ENCODE measurements around the gene SLC26A1. TPM values are rescaled to one million over a fixed set of nuclear protein-coding genes. Genes with fewer than 3 reads are reported as not detected.

Gene SLC26A1
- total RNA-seq, 1 experiment from 2014 or later = 1.3 TPM

DNA sequence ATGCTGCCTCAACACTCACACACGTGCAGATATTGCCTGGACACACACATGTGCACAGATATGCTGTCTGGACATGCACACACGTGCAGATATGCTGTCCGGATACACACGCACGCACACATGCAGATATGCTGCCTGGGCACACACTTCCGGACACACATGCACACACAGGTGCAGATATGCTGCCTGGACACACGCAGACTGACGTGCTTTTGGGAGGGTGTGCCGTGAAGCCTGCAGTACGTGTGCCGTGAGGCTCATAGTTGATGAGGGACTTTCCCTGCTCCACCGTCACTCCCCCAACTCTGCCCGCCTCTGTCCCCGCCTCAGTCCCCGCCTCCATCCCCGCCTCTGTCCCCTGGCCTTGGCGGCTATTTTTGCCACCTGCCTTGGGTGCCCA lies 32.9 kb upstream of the SLC26A1 start:
- POLR2A ChIA-PET (ENCODE audit: unreplicated experiment) = no interaction called here
- H3F3A ChIP-seq (ENCODE audit: insufficient read depth, low read depth) = peaks cover 20% of the 10 kb centered on the region; the same call in 1 of the 2 replicates
- intact Hi-C loops (cut with micrococcal nuclease; ENCODE audit: unreplicated experiment) = no loop called here
- no peak overlapping the region for H3K4me3 ChIP-seq
- no peaks in the 10 kb centered on the region for H3K36me3 ChIP-seq (ENCODE audit: low read depth)
- H3K4me2 ChIP-seq = no peak overlapping the region
- H3K27ac ChIP-seq = no peak overlapping the region
- no peak overlapping the region for H2AFZ ChIP-seq
- no peak for TF ChIP-seq EZH2 (IDR thresholded peaks at IDR 0.05; ENCODE audit: low read depth)
- TF ChIP-seq, protein P1, sequence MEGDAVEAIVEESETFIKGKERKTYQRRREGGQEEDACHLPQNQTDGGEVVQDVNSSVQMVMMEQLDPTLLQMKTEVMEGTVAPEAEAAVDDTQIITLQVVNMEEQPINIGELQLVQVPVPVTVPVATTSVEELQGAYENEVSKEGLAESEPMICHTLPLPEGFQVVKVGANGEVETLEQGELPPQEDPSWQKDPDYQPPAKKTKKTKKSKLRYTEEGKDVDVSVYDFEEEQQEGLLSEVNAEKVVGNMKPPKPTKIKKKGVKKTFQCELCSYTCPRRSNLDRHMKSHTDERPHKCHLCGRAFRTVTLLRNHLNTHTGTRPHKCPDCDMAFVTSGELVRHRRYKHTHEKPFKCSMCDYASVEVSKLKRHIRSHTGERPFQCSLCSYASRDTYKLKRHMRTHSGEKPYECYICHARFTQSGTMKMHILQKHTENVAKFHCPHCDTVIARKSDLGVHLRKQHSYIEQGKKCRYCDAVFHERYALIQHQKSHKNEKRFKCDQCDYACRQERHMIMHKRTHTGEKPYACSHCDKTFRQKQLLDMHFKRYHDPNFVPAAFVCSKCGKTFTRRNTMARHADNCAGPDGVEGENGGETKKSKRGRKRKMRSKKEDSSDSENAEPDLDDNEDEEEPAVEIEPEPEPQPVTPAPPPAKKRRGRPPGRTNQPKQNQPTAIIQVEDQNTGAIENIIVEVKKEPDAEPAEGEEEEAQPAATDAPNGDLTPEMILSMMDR (conservative IDR thresholded peaks at IDR 0.05) = no peak
- no peaks in the 10 kb centered on the region for H3K9me3 ChIP-seq (ENCODE audit: insufficient read depth, low read depth)
- H3K4me1 ChIP-seq (replicated peaks; ENCODE audit: insufficient read depth) = no peaks in the 10 kb centered on the region
- H4K20me1 ChIP-seq (ENCODE audit: insufficient read depth) = peaks cover 7% of the 10 kb centered on the region; the same call in 1 of the 2 replicates
- no peaks in the 10 kb centered on the region for H3K79me2 ChIP-seq (ENCODE audit: low read depth)
- H3K27me3 ChIP-seq (ENCODE audit: insufficient read depth, low read depth) = 0 out of 2 replicates have a peak, but pooled peaks cover 2% of the 10 kb centered on the region
- no peaks in the 10 kb centered on the region for H3K9me2 ChIP-seq (ENCODE audit: insufficient read depth)
- CTCF ChIA-PET = no interaction called here
- peak in 1 of 2 experiments; percentile 40 for DNase-seq
- BruUV-seq (replicated peaks) = no TSS peak

DNA sequence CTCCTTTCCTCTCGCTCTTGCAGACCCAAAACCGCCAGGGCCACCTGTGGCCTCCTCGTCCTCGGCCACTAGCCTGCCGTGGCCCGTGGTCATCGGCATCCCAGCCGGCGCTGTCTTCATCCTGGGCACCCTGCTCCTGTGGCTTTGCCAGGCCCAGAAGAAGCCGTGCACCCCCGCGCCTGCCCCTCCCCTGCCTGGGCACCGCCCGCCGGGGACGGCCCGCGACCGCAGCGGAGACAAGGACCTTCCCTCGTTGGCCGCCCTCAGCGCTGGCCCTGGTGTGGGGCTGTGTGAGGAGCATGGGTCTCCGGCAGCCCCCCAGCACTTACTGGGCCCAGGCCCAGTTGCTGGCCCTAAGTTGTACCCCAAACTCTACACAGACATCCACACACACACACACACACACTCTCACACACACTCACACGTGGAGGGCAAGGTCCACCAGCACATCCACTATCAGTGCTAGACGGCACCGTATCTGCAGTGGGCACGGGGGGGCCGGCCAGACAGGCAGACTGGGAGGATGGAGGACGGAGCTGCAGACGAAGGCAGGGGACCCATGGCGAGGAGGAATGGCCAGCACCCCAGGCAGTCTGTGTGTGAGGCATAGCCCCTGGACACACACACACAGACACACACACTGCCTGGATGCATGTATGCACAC lies 31.8 kb upstream of the SLC26A1 start:
- no peak for TF ChIP-seq EZH2 (IDR thresholded peaks at IDR 0.05; ENCODE audit: low read depth)
- TF ChIP-seq, protein P1 (conservative IDR thresholded peaks at IDR 0.05) = no peak
- Histone ChIP-seq H3K4me2 (no peak overlapping the region), H4K20me1 (ENCODE audit: insufficient read depth) (peaks cover 7% of the 10 kb centered on the region; the same call in 1 of the 2 replicates), H3K36me3 (ENCODE audit: low read depth) (no peaks in the 10 kb centered on the region), H3K4me1 (replicated peaks; ENCODE audit: insufficient read depth) (no peaks in the 10 kb centered on the region), H3F3A (ENCODE audit: insufficient read depth, low read depth) (peaks cover 20% of the 10 kb centered on the region; the same call in 1 of the 2 replicates), H3K4me3 (no peak overlapping the region), H3K79me2 (ENCODE audit: low read depth) (no peaks in the 10 kb centered on the region), H2AFZ (no peak overlapping the region), H3K9me2 (ENCODE audit: insufficient read depth) (no peaks in the 10 kb centered on the region), H3K27me3 (ENCODE audit: insufficient read depth, low read depth) (no peaks in the 10 kb centered on the region), H3K27ac (no peak overlapping the region), H3K9me3 (ENCODE audit: insufficient read depth, low read depth) (no peaks in the 10 kb centered on the region)
- DNase-seq = no peak
- CTCF ChIA-PET = no interaction called here
- POLR2A ChIA-PET (ENCODE audit: unreplicated experiment) = no interaction called here
- intact Hi-C loops (cut with micrococcal nuclease; ENCODE audit: unreplicated experiment) = no loop called here
- BruUV-seq (replicated peaks) = TSS peak; percentile 38

DNA sequence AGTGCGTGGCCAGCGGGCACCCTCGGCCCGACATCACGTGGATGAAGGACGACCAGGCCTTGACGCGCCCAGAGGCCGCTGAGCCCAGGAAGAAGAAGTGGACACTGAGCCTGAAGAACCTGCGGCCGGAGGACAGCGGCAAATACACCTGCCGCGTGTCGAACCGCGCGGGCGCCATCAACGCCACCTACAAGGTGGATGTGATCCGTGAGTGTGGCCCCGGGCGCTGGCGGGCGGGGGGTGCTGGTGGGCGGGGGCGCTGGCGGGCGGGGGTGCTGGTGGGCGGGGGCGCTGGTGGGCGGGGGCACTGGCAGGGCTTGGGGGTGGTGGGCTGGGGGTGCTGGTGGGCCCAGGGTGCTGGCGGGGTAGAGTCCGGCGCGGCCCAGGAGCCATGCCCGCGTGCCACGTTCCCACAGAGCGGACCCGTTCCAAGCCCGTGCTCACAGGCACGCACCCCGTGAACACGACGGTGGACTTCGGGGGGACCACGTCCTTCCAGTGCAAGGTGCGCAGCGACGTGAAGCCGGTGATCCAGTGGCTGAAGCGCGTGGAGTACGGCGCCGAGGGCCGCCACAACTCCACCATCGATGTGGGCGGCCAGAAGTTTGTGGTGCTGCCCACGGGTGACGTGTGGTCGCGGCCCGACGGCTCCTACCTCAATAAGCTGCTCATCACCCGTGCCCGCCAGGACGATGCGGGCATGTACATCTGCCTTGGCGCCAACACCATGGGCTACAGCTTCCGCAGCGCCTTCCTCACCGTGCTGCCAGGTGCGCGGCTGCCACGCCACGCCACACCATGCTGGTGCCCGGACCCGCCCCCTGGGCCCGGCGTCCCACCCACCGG lies 30.9 kb upstream of the SLC26A1 start:
- Histone ChIP-seq H3K9me2 (ENCODE audit: insufficient read depth) (no peaks in the 10 kb centered on the region), H3K4me1 (replicated peaks; ENCODE audit: insufficient read depth) (no peaks in the 10 kb centered on the region), H4K20me1 (ENCODE audit: insufficient read depth) (peaks cover 7% of the 10 kb centered on the region; the same call in 1 of the 2 replicates), H3K4me3 (no peak overlapping the region), H3K4me2 (no peak overlapping the region), H3K79me2 (ENCODE audit: low read depth) (no peaks in the 10 kb centered on the region), H3K36me3 (ENCODE audit: low read depth) (no peaks in the 10 kb centered on the region), H3F3A (ENCODE audit: insufficient read depth, low read depth) (peaks cover 20% of the 10 kb centered on the region; the same call in 1 of the 2 replicates), H3K27me3 (ENCODE audit: insufficient read depth, low read depth) (no peaks in the 10 kb centered on the region), H3K9me3 (ENCODE audit: insufficient read depth, low read depth) (no peaks in the 10 kb centered on the region), H2AFZ (no peak overlapping the region), H3K27ac (no peak overlapping the region)
- BruUV-seq (replicated peaks) = no TSS peak
- ChIA-PET CTCF (no interaction called here), POLR2A (ENCODE audit: unreplicated experiment) (no interaction called here)
- intact Hi-C loops (cut with micrococcal nuclease; ENCODE audit: unreplicated experiment) = no loop called here
- TF ChIP-seq EZH2 (IDR thresholded peaks at IDR 0.05; ENCODE audit: low read depth) = no peak
- TF ChIP-seq, protein P1 (conservative IDR thresholded peaks at IDR 0.05) = no peak
- no peak for DNase-seq
